Hepatocyte (in vitro differentiated cells): Measurements from ENCODE around the gene ATP2B1. TPM values are rescaled to one million over a fixed set of nuclear protein-coding genes. Genes with fewer than 3 reads are reported as not detected.

Experiments used
- DNase-seq: peaks from one replicate; pipeline ENCODE4 v3.0.0-alpha.2; 2016; ENCODE audit warnings: low spot score
- H2AFZ ChIP-seq: fragments of 200-600 bp; sonication (generic); 2 replicates; pipeline ENCODE4 v1.6.0; 2016; ENCODE audit warnings: antibody characterized with exemption, mild to moderate bottlenecking
- H3K27ac ChIP-seq: fragments of 200-600 bp; sonication (generic); 2 replicates; pipeline ENCODE4 v1.5.1; 2016; ENCODE audit warnings: mild to moderate bottlenecking
- H3K27me3 ChIP-seq: fragments of 200-600 bp; sonication (generic); 2 replicates; pipeline ENCODE4 v1.6.1; 2016
- H3K36me3 ChIP-seq: fragments of 200-600 bp; sonication (generic); replicated peaks from 2 replicates; pipeline ENCODE4 v1.5.1; 2016; ENCODE audit warnings: low read depth; ENCODE audit not compliant: insufficient read depth
- H3K4me1 ChIP-seq: fragments of 200-600 bp; sonication (generic); 2 replicates; pipeline ENCODE4 v1.5.1; 2016; ENCODE audit warnings: mild to moderate bottlenecking, moderate library complexity; ENCODE audit not compliant: insufficient read depth
- H3K4me2 ChIP-seq: fragments of 200-600 bp; sonication (generic); 2 replicates; pipeline ENCODE4 v1.6.0; 2016
- H3K4me3 ChIP-seq: fragments of 200-600 bp; sonication (generic); 2 replicates; pipeline ENCODE4 v1.5.1; 2016; ENCODE audit warnings: mild to moderate bottlenecking
- H3K79me2 ChIP-seq: fragments of 200-600 bp; sonication (generic); 2 replicates; pipeline ENCODE4 v1.6.0; 2017; ENCODE audit warnings: mild to moderate bottlenecking
- H3K9me2 ChIP-seq: fragments of 200-600 bp; sonication (generic); replicated peaks from 2 replicates; pipeline ENCODE4 v1.6.0; 2017; ENCODE audit warnings: mild to moderate bottlenecking; ENCODE audit not compliant: insufficient read depth
- H3K9me3 ChIP-seq: fragments of 200-600 bp; sonication (generic); 2 replicates; pipeline ENCODE4 v1.5.1; 2016; ENCODE audit warnings: low read depth, mild to moderate bottlenecking
- H4K20me1 ChIP-seq: fragments of 200-600 bp; sonication (generic); 2 replicates; pipeline ENCODE4 v1.6.0; 2016; ENCODE audit warnings: mild to moderate bottlenecking; ENCODE audit not compliant: insufficient read depth, poor library complexity, severe bottlenecking
- EZH2 ChIP-seq: fragments of 200-600 bp; sonication (generic); IDR thresholded peaks from 2 replicates; pipeline ENCODE4 v1.6.1; 2016; ENCODE audit warnings: antibody characterized with exemption, mild to moderate bottlenecking, borderline replicate concordance
- EZH2phosphoT487 ChIP-seq: fragments of 200-600 bp; sonication (generic); IDR thresholded peaks from one replicate; pipeline ENCODE4 v1.6.1; 2018; ENCODE audit warnings: antibody characterized with exemption, mild to moderate bottlenecking, low read depth, moderate library complexity; ENCODE audit not compliant: unreplicated experiment, severe bottlenecking
- WGBS: methylation state at CpG from one replicate; pipeline ENCODE4 v1.1.6; 2016; ENCODE audit warnings: low lambda C conversion rate; ENCODE audit errors: missing lambda C conversion rate; 5-methylcytosine and 5-hydroxymethylcytosine counted together
- polyA plus RNA-seq: library from polyadenylated mRNA; unstranded; fragments of >200 nt; fragmentation: Nextera tagmentation; extraction: Ambion mirVana; gene quantifications from 2 replicates; pipeline ENCODE4 v1.2.1, GENCODE V29; 2016
- total RNA-seq: library from RNA; depleted of rRNA; stranded (reverse); fragments of >200 nt; gene quantifications from 2 replicates; pipeline ENCODE4 v1.2.3, GENCODE V29; 2014
- TF ChIP-seq, protein P1 (sequence below): fragments of 200-600 bp; sonication (generic); IDR thresholded peaks from 2 replicates; pipeline ENCODE4 v1.5.1; 2016; ENCODE audit warnings: antibody characterized with exemption, mild to moderate bottlenecking; ENCODE audit not compliant: poor library complexity

Gene ATP2B1
- total and polyA plus RNA-seq, 2 experiments from 2014 or later, result 52.2 to 67.2 TPM

DNA sequence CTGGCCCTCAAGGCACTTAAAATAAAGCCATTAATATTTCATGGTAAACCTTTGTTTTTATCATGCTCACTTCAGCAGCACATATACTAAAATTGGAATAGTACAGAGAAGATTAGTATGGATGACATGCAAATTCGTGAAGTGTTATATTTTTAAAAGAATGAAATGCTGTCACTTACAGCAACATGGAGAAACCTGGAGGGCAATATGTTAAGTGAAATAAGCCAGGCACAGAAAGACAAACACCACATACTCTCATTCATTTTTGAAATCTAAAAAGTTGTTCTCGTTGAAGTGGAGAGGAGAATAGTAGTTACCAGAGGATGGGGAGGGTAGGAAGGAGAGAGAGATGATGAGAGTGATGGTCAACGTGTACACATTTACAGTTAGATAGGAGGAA is 45.4 kb upstream of the ATP2B1 start:
- Histone ChIP-seq H3K4me2 (no peak overlapping the region), H3K27ac (no peak overlapping the region), H3K36me3 (no peaks in the 10 kb centered on the region), H3K9me2 (no peaks in the 10 kb centered on the region), H3K79me2 (no peaks in the 10 kb centered on the region), H3K4me3 (no peak overlapping the region), H3K27me3 (no peaks in the 10 kb centered on the region), H3K4me1 (no peaks in the 10 kb centered on the region), H4K20me1 (no peaks in the 10 kb centered on the region), H2AFZ (no peak overlapping the region), H3K9me3 (no peaks in the 10 kb centered on the region)
- TF ChIP-seq EZH2phosphoT487, result no peak
- TF ChIP-seq, protein P1, sequence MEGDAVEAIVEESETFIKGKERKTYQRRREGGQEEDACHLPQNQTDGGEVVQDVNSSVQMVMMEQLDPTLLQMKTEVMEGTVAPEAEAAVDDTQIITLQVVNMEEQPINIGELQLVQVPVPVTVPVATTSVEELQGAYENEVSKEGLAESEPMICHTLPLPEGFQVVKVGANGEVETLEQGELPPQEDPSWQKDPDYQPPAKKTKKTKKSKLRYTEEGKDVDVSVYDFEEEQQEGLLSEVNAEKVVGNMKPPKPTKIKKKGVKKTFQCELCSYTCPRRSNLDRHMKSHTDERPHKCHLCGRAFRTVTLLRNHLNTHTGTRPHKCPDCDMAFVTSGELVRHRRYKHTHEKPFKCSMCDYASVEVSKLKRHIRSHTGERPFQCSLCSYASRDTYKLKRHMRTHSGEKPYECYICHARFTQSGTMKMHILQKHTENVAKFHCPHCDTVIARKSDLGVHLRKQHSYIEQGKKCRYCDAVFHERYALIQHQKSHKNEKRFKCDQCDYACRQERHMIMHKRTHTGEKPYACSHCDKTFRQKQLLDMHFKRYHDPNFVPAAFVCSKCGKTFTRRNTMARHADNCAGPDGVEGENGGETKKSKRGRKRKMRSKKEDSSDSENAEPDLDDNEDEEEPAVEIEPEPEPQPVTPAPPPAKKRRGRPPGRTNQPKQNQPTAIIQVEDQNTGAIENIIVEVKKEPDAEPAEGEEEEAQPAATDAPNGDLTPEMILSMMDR, result no peak
- TF ChIP-seq EZH2, result no peak
- DNase-seq, result no peak
- WGBS, result 84% methylated on average over 3 of the region's 3 CpGs

DNA sequence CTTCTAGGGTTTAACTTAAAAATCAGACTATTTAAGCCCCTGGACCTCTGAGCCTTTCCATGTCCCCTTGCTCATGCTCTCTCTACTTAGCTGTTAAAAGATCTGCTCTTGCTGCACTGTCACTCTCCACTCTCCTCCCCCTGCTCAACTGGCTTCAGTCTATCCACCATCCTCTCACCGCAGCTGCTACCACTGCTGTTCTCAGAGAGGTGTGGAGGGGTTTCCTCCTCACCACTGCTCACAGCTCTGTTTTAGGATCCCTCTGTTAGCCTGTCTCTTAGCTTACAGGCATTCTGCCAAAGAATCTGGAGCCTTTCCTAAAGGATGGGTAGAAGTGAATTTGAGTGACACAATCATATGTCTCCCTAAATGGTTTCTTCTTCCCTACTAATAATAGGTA is 43.7 kb upstream of the ATP2B1 start:
- H3K9me2 ChIP-seq, result no peaks in the 10 kb centered on the region
- no peaks in the 10 kb centered on the region for H3K27me3 ChIP-seq
- TF ChIP-seq, protein P1, result no peak
- TF ChIP-seq EZH2phosphoT487 (no peak), EZH2 (no peak)
- no peaks in the 10 kb centered on the region for H4K20me1 ChIP-seq
- H3K4me1 ChIP-seq, result no peaks in the 10 kb centered on the region
- no peak for DNase-seq
- H3K4me2 ChIP-seq, result no peak overlapping the region
- no peaks in the 10 kb centered on the region for H3K79me2 ChIP-seq
- no peak overlapping the region for H3K4me3 ChIP-seq
- H3K27ac ChIP-seq, result no peak overlapping the region
- WGBS, result 76% methylated on average over 1 of the region's 1 CpG
- H2AFZ ChIP-seq, result no peak overlapping the region
- no peaks in the 10 kb centered on the region for H3K36me3 ChIP-seq
- H3K9me3 ChIP-seq, result no peaks in the 10 kb centered on the region

DNA sequence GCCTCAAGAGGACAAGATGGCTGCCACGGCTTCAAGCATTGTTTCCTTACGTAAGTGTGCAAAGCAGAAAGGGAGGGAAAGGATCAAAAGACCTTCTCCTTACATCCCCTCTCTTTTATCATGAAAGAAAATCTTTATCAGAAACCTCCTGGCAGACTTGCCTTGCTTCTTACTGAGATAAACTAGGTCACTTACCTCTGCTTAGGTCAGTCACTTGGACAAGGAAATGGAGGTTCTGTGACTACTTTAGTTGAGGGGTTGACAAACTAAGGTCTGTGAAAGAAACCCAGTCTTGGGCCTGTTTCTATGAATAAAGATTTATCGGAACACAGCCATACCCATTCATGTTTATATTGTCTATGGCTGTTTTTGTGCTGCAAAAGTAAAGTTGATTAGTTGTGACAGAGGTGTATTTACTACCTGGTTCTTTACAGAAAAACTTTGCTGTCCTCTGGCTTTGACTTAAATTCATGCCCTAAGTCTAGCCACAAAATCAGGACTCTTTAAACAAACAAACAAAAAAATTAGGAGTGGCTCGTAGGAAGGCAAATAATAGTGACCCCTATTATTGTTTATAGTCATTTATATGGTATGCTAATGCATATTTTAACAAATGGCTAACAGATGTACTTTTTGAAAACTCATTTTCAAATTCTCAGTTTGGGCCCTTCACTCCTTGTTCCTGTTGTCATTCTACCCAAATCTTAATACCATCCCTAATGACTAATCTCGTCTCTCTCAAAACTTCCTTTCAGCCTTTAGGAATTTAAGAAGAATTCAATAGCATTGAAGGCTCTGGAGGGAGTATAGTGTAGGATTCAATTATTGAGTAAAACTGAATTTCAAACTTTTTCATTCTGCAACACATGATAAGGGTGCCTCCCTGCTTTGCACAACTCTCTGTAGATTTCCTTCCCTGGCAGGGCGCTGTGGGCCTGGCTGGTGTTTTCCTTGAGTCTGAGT is 42.0 kb upstream of the ATP2B1 start:
- TF ChIP-seq EZH2phosphoT487 (no peak), EZH2 (no peak)
- TF ChIP-seq, protein P1, result no peak
- Histone ChIP-seq H3K4me1 (no peaks in the 10 kb centered on the region), H3K27ac (no peak overlapping the region), H3K9me2 (no peaks in the 10 kb centered on the region), H4K20me1 (no peaks in the 10 kb centered on the region), H3K36me3 (no peaks in the 10 kb centered on the region), H3K4me3 (no peak overlapping the region), H2AFZ (no peak overlapping the region), H3K79me2 (no peaks in the 10 kb centered on the region), H3K9me3 (no peaks in the 10 kb centered on the region), H3K27me3 (no peaks in the 10 kb centered on the region), H3K4me2 (no peak overlapping the region)
- WGBS, result 71% methylated on average over 6 of the region's 6 CpGs
- no peak for DNase-seq
